ENCODE measurements around the gene ARHGAP31. TPM values are rescaled to one million over a fixed set of nuclear protein-coding genes. Genes with fewer than 3 reads are reported as not detected.
"Not testable (repeated sequence)": the region's sequence is repeated elsewhere in the genome, so short reads cannot be mapped to it uniquely, and the experiment has no call there.

ARHGAP31 gene, protein sequence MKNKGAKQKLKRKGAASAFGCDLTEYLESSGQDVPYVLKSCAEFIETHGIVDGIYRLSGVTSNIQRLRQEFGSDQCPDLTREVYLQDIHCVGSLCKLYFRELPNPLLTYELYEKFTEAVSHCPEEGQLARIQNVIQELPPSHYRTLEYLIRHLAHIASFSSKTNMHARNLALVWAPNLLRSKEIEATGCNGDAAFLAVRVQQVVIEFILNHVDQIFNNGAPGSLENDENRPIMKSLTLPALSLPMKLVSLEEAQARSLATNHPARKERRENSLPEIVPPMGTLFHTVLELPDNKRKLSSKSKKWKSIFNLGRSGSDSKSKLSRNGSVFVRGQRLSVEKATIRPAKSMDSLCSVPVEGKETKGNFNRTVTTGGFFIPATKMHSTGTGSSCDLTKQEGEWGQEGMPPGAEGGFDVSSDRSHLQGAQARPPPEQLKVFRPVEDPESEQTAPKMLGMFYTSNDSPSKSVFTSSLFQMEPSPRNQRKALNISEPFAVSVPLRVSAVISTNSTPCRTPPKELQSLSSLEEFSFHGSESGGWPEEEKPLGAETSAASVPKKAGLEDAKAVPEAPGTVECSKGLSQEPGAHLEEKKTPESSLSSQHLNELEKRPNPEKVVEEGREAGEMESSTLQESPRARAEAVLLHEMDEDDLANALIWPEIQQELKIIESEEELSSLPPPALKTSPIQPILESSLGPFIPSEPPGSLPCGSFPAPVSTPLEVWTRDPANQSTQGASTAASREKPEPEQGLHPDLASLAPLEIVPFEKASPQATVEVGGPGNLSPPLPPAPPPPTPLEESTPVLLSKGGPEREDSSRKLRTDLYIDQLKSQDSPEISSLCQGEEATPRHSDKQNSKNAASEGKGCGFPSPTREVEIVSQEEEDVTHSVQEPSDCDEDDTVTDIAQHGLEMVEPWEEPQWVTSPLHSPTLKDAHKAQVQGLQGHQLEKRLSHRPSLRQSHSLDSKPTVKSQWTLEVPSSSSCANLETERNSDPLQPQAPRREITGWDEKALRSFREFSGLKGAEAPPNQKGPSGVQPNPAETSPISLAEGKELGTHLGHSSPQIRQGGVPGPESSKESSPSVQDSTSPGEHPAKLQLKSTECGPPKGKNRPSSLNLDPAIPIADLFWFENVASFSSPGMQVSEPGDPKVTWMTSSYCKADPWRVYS (N-terminal part only)
- polyA plus RNA-seq (ENCODE audit: insufficient read length in 4 of 4) = 10 to 100 TPM; 10.8 to 15.4 (median 12.7) TPM

DNA sequence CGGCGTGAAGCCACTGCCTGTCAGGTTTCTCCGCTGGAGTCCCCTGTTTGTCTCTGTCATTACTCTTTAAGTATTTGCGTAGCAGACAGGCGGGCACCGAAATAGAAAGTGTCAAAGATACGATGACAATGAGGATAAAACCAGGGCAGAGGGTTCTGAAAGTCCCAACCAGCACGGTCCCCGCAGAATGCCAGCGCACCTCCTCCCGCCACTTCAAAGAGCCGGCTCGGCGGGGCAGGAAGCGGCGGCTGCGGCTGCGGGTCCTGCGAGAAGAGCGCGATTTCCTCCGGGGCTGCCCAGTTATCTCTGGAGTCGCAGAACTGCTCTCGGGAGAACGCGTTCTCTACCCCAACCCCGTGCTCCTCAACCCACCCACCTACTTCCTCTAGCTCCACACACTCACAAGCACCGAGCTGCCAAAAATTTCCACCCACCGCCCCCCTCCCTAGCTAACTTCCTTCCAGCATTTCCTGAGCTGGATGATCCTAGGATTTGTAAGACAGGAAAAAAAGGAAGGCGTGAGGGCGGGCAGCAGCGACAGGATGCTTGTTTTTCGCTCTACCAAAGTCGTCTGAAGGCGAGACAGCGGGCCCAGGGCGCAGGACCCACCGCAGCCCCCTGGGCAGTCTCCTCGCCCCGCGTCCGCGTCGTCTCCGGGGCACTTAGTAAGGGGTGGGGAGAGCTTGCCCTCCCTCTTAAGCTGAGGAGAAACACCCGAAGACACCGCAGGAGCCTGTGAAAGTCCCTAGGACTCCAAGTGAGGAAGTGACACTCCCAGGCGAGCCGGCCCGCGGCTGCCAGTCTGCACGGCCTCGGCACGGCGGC, at the start of gene ARHGAP31:
TSS of gene ARHGAP31 (plus strand) at position 513 of the 825 bp plus-strand sequence. CDS start 522 bp downstream, outside the sequence.
- DNase-seq (ENCODE audit: low read depth in 4 of 4, low spot score in 2 of 4) = peak; percentile 48 to 59 (median 53)

DNA sequence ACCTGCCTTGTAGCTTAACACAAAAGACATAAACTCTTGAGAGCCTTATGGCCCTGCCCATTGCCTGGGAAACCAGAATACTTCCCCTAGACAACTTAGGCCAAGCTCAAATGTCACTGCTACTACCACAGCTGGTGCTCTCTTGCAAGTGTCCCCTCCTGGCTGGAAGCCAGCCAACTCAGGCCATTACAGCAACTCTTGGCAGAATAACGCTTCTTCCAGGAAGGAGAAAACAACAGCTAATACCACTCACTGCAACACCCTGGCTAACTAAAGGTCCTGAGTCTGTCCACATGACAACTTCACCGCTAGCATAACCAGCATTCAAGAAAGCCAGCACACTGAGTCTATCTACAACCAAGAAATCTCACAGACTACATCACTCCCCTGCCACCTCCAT, 48.4 kb upstream of the ARHGAP31 start:
- DNase-seq (ENCODE audit: low read depth in 4 of 4, low spot score in 2 of 4) = no peak

GRCh38 chr3:119255214-119255613, 39.0 kb upstream of the ARHGAP31 start:
- DNase-seq (ENCODE audit: low read depth in 4 of 4, low spot score in 2 of 4) = no peak

GRCh38 chr3:119257111-119257510, 37.1 kb upstream of the ARHGAP31 start:
- no peak for DNase-seq (ENCODE audit: low read depth in 4 of 4, low spot score in 2 of 4)

DNA sequence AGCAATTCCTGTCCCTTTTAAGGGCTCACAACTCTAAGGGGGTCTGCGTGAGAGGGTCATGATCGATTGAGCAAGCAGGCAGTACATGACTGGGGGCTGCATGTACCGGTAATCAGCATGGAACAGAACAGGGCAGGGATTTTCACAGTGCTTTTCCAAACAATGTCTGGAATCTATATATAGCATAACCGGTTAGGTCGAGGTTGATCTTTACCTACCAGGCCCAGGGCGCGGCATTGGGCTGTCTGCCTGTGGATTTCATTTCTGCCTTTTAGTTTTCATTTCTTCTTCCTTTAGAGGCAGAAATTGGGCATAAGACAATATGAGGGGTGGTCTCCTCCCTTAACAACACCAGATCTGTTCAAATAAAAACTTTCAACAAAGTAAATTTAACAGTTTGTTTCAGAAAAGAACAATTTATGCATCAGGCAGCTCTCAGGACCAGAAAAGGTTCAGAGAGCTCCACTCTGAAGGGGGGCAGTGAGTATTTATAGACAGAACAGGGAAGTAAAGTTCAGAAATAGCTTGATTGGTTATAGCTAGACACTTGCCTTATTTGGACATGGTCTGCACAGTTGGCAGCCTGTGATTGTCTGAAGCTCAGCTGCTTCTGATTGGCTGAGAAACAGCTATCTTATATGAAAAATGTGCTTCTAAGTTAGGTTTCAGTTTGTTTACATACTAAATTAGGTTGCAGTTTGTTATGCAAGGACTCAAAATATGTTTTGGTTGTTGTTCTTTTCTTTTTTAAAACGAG, 36.4 kb upstream of the ARHGAP31 start:
- no peak for DNase-seq (ENCODE audit: low read depth in 4 of 4, low spot score in 2 of 4)

GRCh38 chr3:119258915-119259314, 35.3 kb upstream of the ARHGAP31 start:
- DNase-seq (ENCODE audit: low read depth in 4 of 4, low spot score in 2 of 4) = no peak

GRCh38 chr3:119259821-119260220, 34.4 kb upstream of the ARHGAP31 start:
- no peak for DNase-seq (ENCODE audit: low read depth in 4 of 4, low spot score in 2 of 4)

GRCh38 chr3:119261055-119261454, 33.1 kb upstream of the ARHGAP31 start:
- DNase-seq (ENCODE audit: low read depth in 4 of 4, low spot score in 2 of 4) = no peak

GRCh38 chr3:119270212-119270611, 24.0 kb upstream of the ARHGAP31 start:
- DNase-seq (ENCODE audit: low read depth in 4 of 4, low spot score in 2 of 4) = not testable (repeated sequence)

DNA sequence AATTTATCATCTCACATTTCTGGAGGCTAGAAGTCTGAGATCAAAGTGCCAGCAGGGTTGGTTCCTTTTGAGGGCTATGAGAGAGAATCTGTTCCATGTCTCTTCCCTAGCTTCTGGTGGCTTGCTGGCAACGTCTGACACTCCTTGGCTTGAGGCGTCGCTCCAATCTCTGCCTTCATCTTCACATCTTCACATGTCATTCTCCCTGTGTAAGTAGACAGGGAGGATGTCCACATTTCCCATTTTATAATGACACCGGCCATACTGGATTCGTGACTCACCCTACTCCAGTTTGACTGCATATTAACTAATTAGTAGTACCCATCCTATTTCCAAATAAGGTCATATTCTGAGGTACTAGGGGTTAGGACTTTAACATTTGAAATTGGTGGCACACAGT, 17.5 kb upstream of the ARHGAP31 start:
- no peak for DNase-seq (ENCODE audit: low read depth in 4 of 4, low spot score in 2 of 4)

GRCh38 chr3:119279101-119279554, 15.1 kb upstream of the ARHGAP31 start:
- no peak for DNase-seq (ENCODE audit: low read depth in 4 of 4, low spot score in 2 of 4)

- DNase-seq (ENCODE audit: low read depth in 4 of 4, low spot score in 2 of 4) = no peak
These were observed 14.5 kb upstream of the ARHGAP31 start for GRCh38 chr3:119279584-119280243.

GRCh38 chr3:119288669-119289403, 5.3 kb upstream of the ARHGAP31 start:
- DNase-seq (ENCODE audit: low read depth in 4 of 4, low spot score in 2 of 4) = no peak

DNA sequence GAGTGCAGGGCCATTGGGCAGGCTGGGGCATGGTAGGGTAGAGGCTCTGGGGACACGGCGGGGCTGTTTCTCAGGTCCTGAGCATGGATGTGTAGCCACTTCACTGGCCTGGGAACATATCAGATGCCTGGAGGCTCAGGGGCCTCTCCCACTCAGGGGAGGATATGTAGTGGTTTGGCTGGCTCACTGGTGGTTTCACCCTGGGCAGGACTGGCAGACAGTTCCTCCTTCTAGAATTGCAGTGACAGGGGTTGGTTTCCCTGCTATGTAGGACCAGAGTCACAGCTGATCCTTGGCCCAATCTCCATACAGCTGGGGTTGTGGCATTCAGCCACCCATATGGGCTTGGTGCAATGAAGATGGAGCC, 4.8 kb upstream of the ARHGAP31 start:
- no peak for DNase-seq (ENCODE audit: low read depth in 4 of 4, low spot score in 2 of 4)

- no peak for DNase-seq (ENCODE audit: low read depth in 4 of 4, low spot score in 2 of 4)
These were observed 3.6 kb upstream of the ARHGAP31 start for GRCh38 chr3:119290613-119291012.

- no peak for DNase-seq (ENCODE audit: low read depth in 4 of 4, low spot score in 2 of 4)
These were observed 3.0 kb upstream of the ARHGAP31 start for GRCh38 chr3:119291062-119291700.

GRCh38 chr3:119292666-119293065, 1.5 kb upstream of the ARHGAP31 start:
- DNase-seq (ENCODE audit: low read depth in 4 of 4, low spot score in 2 of 4) = no peak
